Activated T-cell treated with anti-CD3 and anti-CD28 coated beads, Interleukin-2, amount 50 U/mL, for 72 hours (primary cell): Measurements from ENCODE around the gene ITGB6. TPM values are rescaled to one million over a fixed set of nuclear protein-coding genes. Genes with fewer than 3 reads are reported as not detected.
"Not testable (repeated sequence)": the region's sequence is repeated elsewhere in the genome, so short reads cannot be mapped to it uniquely, and the experiment has no call there.

ENCODE experiments used
- ATAC-seq, 2 donors: fragments of 150-1000 bp; cut with Tn5 transposase; replicated peaks in 1 of 2; 2 replicates each; pipeline ENCODE4 v1.10.0; 2021; ENCODE audit warnings: moderate library complexity in 2 of 2, mild to moderate bottlenecking in 1 of 2
- DNase-seq, 2 donors: peaks; one replicate each; pipeline ENCODE4 v3.0.0; 2021 to 2022; ENCODE audit warnings: mixed read lengths in 1 of 2
- H3K27ac Mint-ChIP-seq: one replicate; pipeline ENCODE4 v1.8.0; 2022; ENCODE audit warnings: mild to moderate bottlenecking, moderate library complexity, mixed read lengths
- H3K27me3 Mint-ChIP-seq: one replicate; pipeline ENCODE4 v1.8.0; 2022; ENCODE audit warnings: low read depth, mixed read lengths
- H3K36me3 Mint-ChIP-seq, 2 donors: one replicate each; pipeline ENCODE4 v1.8.0; 2022; ENCODE audit warnings: mixed read lengths in 2 of 2, mild to moderate bottlenecking in 1 of 2; ENCODE audit not compliant: insufficient read depth in 2 of 2
- H3K4me1 Mint-ChIP-seq: one replicate; pipeline ENCODE4 v1.8.0; 2022; ENCODE audit warnings: low read depth, mixed read lengths
- H3K4me3 Mint-ChIP-seq, 2 donors: one replicate each; pipeline ENCODE4 v1.8.0; 2022; ENCODE audit warnings: mild to moderate bottlenecking in 2 of 2, mixed read lengths in 2 of 2, moderate library complexity in 2 of 2
- H3K9me3 Mint-ChIP-seq, 2 donors: one replicate each; pipeline ENCODE4 v1.8.0; 2022; ENCODE audit warnings: mixed read lengths in 2 of 2
- total RNA-seq, 2 donors: library from RNA; stranded (reverse); gene quantifications; one replicate each; pipeline ENCODE4 v1.2.3, GENCODE V29; 2022

Gene ITGB6
- total RNA-seq, 2 donors from 2014 or later, result not detected

- no peaks in the 10 kb centered on the region for H3K4me1 Mint-ChIP-seq
- ATAC-seq, result no peak
- peaks cover 0 to 2% of the 10 kb centered on the region in 2 donors for H3K9me3 Mint-ChIP-seq
- no peak for DNase-seq
- H3K36me3 Mint-ChIP-seq, result no peaks in the 10 kb centered on the region
- H3K4me3 Mint-ChIP-seq, result no peak overlapping the region
- H3K27ac Mint-ChIP-seq, result no peak overlapping the region
- H3K27me3 Mint-ChIP-seq, result no peaks in the 10 kb centered on the region
Observed at GRCh38 chr2:160157861-160158829, 41.9 kb downstream of the ITGB6 start.

- no peak overlapping the region for H3K4me3 Mint-ChIP-seq
- H3K36me3 Mint-ChIP-seq, result no peaks in the 10 kb centered on the region
- no peak for ATAC-seq
- H3K4me1 Mint-ChIP-seq, result no peaks in the 10 kb centered on the region
- DNase-seq, result no peak
- peaks cover under 1% of the 10 kb centered on the region for H3K27me3 Mint-ChIP-seq
- H3K27ac Mint-ChIP-seq, result no peak overlapping the region
- H3K9me3 Mint-ChIP-seq, result peaks cover 2 to 4% of the 10 kb centered on the region in 2 donors
Observed at GRCh38 chr2:160156665-160157064, 43.4 kb downstream of the ITGB6 start.

DNA sequence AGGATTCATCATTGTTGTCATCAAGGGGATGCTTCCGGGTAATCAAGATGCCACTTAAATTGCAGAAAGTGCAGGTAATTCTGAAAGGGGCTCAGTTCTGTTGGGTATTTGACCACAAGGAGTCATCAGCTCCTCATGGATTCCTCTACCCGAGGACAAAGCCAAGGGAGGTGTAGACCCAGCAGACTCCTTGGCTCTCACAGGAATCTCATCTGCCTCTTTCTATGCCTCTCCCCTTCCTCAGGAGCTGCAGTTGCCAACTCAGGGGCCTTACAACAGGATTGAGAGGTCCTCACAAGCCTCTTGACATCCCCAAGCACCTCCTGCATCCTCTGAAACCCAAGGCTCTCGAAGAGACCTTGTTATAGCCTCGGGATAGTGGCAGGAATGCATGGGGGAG lies 44.0 kb downstream of the ITGB6 start:
- Mint-ChIP-seq H3K4me1 (no peaks in the 10 kb centered on the region), H3K4me3 (no peak overlapping the region), H3K27me3 (peaks cover 7% of the 10 kb centered on the region), H3K27ac (no peak overlapping the region), H3K36me3 (no peaks in the 10 kb centered on the region), H3K9me3 (peaks cover 2 to 4% of the 10 kb centered on the region in 2 donors)
- no peak for DNase-seq
- no peak for ATAC-seq

DNA sequence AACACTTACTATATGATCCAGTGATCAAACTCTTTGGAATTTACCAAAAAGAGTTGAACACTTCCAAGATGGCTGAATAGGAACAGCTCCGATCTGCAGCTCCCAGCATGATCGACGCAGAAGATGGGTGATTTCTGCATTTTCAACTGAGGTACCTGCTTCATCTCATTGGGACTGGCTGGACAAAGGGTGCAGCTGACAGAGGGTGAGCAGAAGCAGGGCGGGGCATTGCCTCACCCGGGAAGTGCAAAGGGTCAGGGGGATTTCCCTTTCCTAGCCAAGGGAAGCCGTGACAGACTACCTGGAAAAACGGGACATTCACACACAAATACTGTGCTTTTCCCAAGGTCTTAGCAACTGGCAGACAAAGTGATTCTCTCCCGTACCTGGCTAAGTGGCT lies 51.7 kb downstream of the ITGB6 start:
- H3K36me3 Mint-ChIP-seq, ATAC-seq, H3K4me3 Mint-ChIP-seq, DNase-seq, H3K9me3 Mint-ChIP-seq, H3K27ac Mint-ChIP-seq, H3K4me1 Mint-ChIP-seq: not testable (repeated sequence)
- peaks cover 27% of the 10 kb centered on the region for H3K27me3 Mint-ChIP-seq

- no peaks in the 10 kb centered on the region for H3K4me1 Mint-ChIP-seq
- DNase-seq (no peak), ATAC-seq (no peak)
- peaks cover 19% of the 10 kb centered on the region for H3K27me3 Mint-ChIP-seq
- H3K4me3 Mint-ChIP-seq, result no peak overlapping the region
- no peaks in the 10 kb centered on the region for H3K36me3 Mint-ChIP-seq
- no peak overlapping the region for H3K27ac Mint-ChIP-seq
- no peaks in the 10 kb centered on the region for H3K9me3 Mint-ChIP-seq
Observed at GRCh38 chr2:160145471-160145870, 54.6 kb downstream of the ITGB6 start.

DNA sequence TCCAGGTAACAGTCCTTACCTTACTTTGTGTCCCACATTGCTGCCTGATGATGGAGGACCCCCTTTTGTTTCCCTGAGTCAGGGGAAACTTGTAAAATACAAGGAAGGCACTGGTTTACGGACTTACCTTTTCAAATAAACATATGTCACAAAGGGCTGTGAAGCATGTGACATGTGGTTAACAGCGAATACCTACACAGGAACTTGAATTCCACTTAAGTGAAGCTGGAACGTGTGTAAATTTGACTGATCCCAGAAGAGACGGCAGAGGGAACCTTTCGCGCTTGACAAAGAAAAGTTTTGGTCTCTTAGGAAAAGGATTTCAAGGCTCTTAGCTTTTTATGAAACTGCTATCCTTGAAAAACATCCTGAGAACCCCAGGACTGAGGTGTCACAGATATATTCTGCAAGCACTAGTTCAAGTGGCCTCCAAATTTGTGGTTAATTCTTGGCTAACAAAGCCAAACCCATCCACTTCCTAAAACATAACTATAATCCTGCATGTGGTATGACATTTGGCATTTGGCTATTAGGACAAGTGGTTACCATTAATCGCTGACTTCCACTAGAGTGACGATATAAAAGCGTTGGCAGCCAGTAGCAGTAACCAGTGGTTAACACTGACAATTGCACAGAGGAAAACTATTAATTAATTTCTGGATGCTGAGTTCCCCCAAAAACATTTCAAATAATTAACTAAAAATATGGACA lies 55.6 kb downstream of the ITGB6 start:
- Mint-ChIP-seq H3K36me3 (no peaks in the 10 kb centered on the region), H3K9me3 (no peaks in the 10 kb centered on the region), H3K27me3 (peaks cover 19% of the 10 kb centered on the region), H3K4me3 (no peak overlapping the region), H3K27ac (no peak overlapping the region), H3K4me1 (no peaks in the 10 kb centered on the region)
- ATAC-seq (no peak), DNase-seq (no peak)

- H3K9me3 Mint-ChIP-seq, result no peaks in the 10 kb centered on the region
- H3K4me1 Mint-ChIP-seq, result no peaks in the 10 kb centered on the region
- no peaks in the 10 kb centered on the region for H3K36me3 Mint-ChIP-seq
- ATAC-seq (no peak), DNase-seq (no peak)
- H3K4me3 Mint-ChIP-seq, result no peak overlapping the region
- H3K27ac Mint-ChIP-seq, result no peak overlapping the region
- peaks cover 19% of the 10 kb centered on the region for H3K27me3 Mint-ChIP-seq
Observed at GRCh38 chr2:160142472-160142871, 57.6 kb downstream of the ITGB6 start.

- H3K27ac Mint-ChIP-seq, result no peak overlapping the region
- H3K36me3 Mint-ChIP-seq, result no peaks in the 10 kb centered on the region
- H3K27me3 Mint-ChIP-seq, result peaks cover 19% of the 10 kb centered on the region
- DNase-seq, result no peak
- H3K9me3 Mint-ChIP-seq, result no peaks in the 10 kb centered on the region
- no peak overlapping the region for H3K4me3 Mint-ChIP-seq
- H3K4me1 Mint-ChIP-seq, result no peaks in the 10 kb centered on the region
- no peak for ATAC-seq
Observed at GRCh38 chr2:160141912-160142311, 58.2 kb downstream of the ITGB6 start.

- no peaks in the 10 kb centered on the region for H3K36me3 Mint-ChIP-seq
- no peaks in the 10 kb centered on the region for H3K4me1 Mint-ChIP-seq
- H3K9me3 Mint-ChIP-seq, result no peaks in the 10 kb centered on the region
- ATAC-seq, result no peak
- H3K27ac Mint-ChIP-seq, result no peak overlapping the region
- H3K4me3 Mint-ChIP-seq, result no peak overlapping the region
- DNase-seq, result no peak
- H3K27me3 Mint-ChIP-seq, result peaks cover 14% of the 10 kb centered on the region
Observed at GRCh38 chr2:160141419-160141818, 58.7 kb downstream of the ITGB6 start.

- ATAC-seq (no peak), DNase-seq (no peak)
- Mint-ChIP-seq H3K4me1 (no peaks in the 10 kb centered on the region), H3K36me3 (no peaks in the 10 kb centered on the region), H3K27ac (no peak overlapping the region), H3K4me3 (no peak overlapping the region), H3K27me3 (peaks cover 6% of the 10 kb centered on the region), H3K9me3 (no peaks in the 10 kb centered on the region)
Observed at GRCh38 chr2:160140471-160140870, 59.6 kb downstream of the ITGB6 start.

DNA sequence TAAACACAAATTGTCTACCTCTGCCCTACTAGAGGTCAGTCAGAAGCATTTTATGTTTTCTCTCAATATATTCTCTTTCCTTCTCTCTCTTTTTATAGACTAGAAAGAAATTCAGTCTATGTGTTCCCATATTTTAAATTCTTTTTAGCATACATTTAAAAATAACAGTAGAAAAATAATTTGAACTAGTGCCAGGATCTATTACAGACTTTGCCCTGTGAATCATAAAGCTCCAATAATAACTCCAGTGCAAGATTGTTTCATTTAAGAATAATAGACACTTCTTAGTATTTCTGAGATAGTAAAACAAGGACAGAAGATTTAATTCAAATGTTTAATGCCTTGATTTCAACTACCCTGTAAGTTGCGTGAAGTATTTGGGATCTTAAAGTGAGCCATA lies 60.1 kb downstream of the ITGB6 start:
- Mint-ChIP-seq H3K27ac (no peak overlapping the region), H3K4me1 (no peaks in the 10 kb centered on the region), H3K9me3 (no peaks in the 10 kb centered on the region), H3K27me3 (peaks cover under 1% of the 10 kb centered on the region), H3K36me3 (no peaks in the 10 kb centered on the region), H3K4me3 (no peak overlapping the region)
- no peak for DNase-seq
- ATAC-seq, result no peak

- H3K9me3 Mint-ChIP-seq, result no peaks in the 10 kb centered on the region
- no peaks in the 10 kb centered on the region for H3K4me1 Mint-ChIP-seq
- no peak overlapping the region for H3K4me3 Mint-ChIP-seq
- H3K27ac Mint-ChIP-seq, result no peak overlapping the region
- no peak for DNase-seq
- ATAC-seq, result no peak
- no peaks in the 10 kb centered on the region for H3K27me3 Mint-ChIP-seq
- H3K36me3 Mint-ChIP-seq, result no peaks in the 10 kb centered on the region
Observed at GRCh38 chr2:160139350-160139749, 60.7 kb downstream of the ITGB6 start.

GRCh38 chr2:160138406-160138805 lies 61.7 kb downstream of the ITGB6 start:
- peaks cover 8% of the 10 kb centered on the region for H3K27me3 Mint-ChIP-seq
- DNase-seq, result no peak
- H3K36me3 Mint-ChIP-seq, result no peaks in the 10 kb centered on the region
- peaks cover 0 to 3% of the 10 kb centered on the region in 2 donors for H3K9me3 Mint-ChIP-seq
- no peak overlapping the region for H3K27ac Mint-ChIP-seq
- no peaks in the 10 kb centered on the region for H3K4me1 Mint-ChIP-seq
- H3K4me3 Mint-ChIP-seq, result no peak overlapping the region
- no peak for ATAC-seq
